ENCODE results near the gene TSKS. TPM values are rescaled to one million over a fixed set of nuclear protein-coding genes. Genes with fewer than 3 reads are reported as not detected.
"Not testable (repeated sequence)": the region's sequence is repeated elsewhere in the genome, so short reads cannot be mapped to it uniquely, and the experiment has no call there.

The TSKS gene
- total and polyA plus RNA-seq, 10 of the 15 experiments (the other 5 are each of a cell fraction or from before 2014, with no cell fraction given) = not detected

DNA sequence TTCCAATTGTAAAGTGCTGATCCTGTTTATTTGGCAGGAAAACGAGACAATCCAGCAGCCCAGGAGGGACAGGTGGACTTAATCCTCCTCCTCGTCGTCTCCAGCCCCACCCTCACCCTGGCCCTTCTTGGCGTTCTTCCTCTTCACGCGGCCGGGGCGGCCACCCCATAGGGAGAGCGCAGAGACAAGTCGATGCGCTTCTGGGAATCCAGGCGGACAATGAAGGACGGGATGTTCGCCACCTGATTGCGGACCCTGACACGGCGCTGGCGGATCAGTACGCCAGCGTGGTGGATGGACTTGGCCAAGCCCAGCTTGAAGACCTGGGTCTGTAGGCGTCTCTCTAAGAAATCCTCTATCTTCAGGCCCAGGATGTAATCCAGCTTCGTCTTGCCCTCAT, 43.7 kb downstream of the TSKS start:
- H3K4me2 ChIP-seq (ENCODE audit: control insufficient read depth, insufficient read depth); H2AFZ ChIP-seq (ENCODE audit: control insufficient read depth, low read depth, low read length); POLR2A ChIA-PET; in situ Hi-C loops (cut with MboI); H3K27ac ChIP-seq (ENCODE audit: control insufficient read depth, insufficient read depth); H3K79me2 ChIP-seq (ENCODE audit: control insufficient read depth, insufficient read depth, low read length); RAD21 ChIA-PET (ENCODE audit: unreplicated experiment); FAIRE-seq; H3K36me3 ChIP-seq (ENCODE audit: control insufficient read depth in 2 of 2, insufficient read depth in 2 of 2, low read length in 1 of 2); DNase-seq (ENCODE audit: low read depth, low spot score); H3K27me3 ChIP-seq (replicated peaks in 1 of 2; ENCODE audit: control insufficient read depth in 2 of 2, insufficient read depth in 2 of 2, low read length in 1 of 2); H3K9me3 ChIP-seq (replicated peaks; ENCODE audit: control insufficient read depth, insufficient read depth, low read length); CTCF ChIA-PET; H4K20me1 ChIP-seq (ENCODE audit: control insufficient read depth, insufficient read depth); H3K4me3 ChIP-seq; H3K4me1 ChIP-seq (ENCODE audit: control insufficient read depth, insufficient read depth, low read length); H3K9ac ChIP-seq (ENCODE audit: control insufficient read depth, insufficient read depth, low read length); BruUV-seq (replicated peaks); SMC1A ChIA-PET (ENCODE audit: uncharacterized antibody, unreplicated experiment); ATAC-seq; intact Hi-C loops (cut with micrococcal nuclease; ENCODE audit: unreplicated experiment): not testable (repeated sequence)
- WGBS (ENCODE audit: insufficient coverage, insufficient replicate concordance, low lambda C conversion rate, missing lambda C conversion rate) = 85% methylated on average over 22 of the region's 22 CpGs

DNA sequence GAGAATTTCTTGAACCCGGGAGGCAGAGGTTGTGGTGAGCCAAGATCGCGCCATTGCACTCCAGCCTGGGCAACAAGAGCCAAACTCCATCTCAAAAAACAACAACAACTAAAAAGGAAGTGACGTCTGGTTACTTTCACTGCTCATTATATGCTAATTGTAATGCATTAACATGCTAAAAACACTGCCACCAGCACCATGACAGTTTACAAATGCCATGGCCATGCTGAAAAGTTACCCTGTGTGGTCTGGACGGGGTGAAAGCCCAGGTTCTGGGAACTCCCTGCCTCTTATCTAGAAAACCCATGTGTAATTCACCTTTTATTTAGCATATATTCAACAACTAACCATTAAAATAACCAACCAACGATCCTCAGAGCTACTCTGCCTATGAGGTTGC, 44.1 kb downstream of the TSKS start:
- H3K36me3 ChIP-seq (ENCODE audit: control insufficient read depth in 2 of 2, insufficient read depth in 2 of 2, low read length in 1 of 2) = no peaks in the 10 kb centered on the region
- H3K4me3 ChIP-seq = no peak overlapping the region
- in situ Hi-C loops (cut with MboI) = no loop called here
- ChIA-PET RAD21 (ENCODE audit: unreplicated experiment) (no interaction called here), CTCF (no interaction called here), SMC1A (ENCODE audit: uncharacterized antibody, unreplicated experiment) (no interaction called here), POLR2A (interaction anchor here (1.1 kb wide), 1 partner anchor 40 kb away, joined by 3 read pairs; no protein-coding TSS in a partner anchor)
- no peak for FAIRE-seq
- DNase-seq (ENCODE audit: low read depth, low spot score) = no peak
- no peaks in the 10 kb centered on the region for H4K20me1 ChIP-seq (ENCODE audit: control insufficient read depth, insufficient read depth)
- no peaks in the 10 kb centered on the region for H3K79me2 ChIP-seq (ENCODE audit: control insufficient read depth, insufficient read depth, low read length)
- BruUV-seq (replicated peaks) = no TSS peak
- intact Hi-C loops (cut with micrococcal nuclease; ENCODE audit: unreplicated experiment) = no loop called here
- no peak overlapping the region for H3K9ac ChIP-seq (ENCODE audit: control insufficient read depth, insufficient read depth, low read length)
- no peak for ATAC-seq
- H3K9me3 ChIP-seq (replicated peaks; ENCODE audit: control insufficient read depth, insufficient read depth, low read length) = no peaks in the 10 kb centered on the region; the same call in 2 of the 3 replicates
- H2AFZ ChIP-seq (ENCODE audit: control insufficient read depth, low read depth, low read length) = no peak overlapping the region
- no peaks in the 10 kb centered on the region for H3K27me3 ChIP-seq (replicated peaks in 1 of 2; ENCODE audit: control insufficient read depth in 2 of 2, insufficient read depth in 2 of 2, low read length in 1 of 2)
- TF ChIP-seq YY1 (IDR thresholded peaks at IDR 0.05; ENCODE audit: low read depth, low read length) (no peak), CEBPB (IDR thresholded peaks at IDR 0.05; ENCODE audit: borderline replicate concordance in 1 of 2, low read depth in 2 of 2, low read length in 2 of 2) (no peak), SUPT20H (IDR thresholded peaks at IDR 0.05; ENCODE audit: borderline replicate concordance, control insufficient read depth, low read depth, low read length) (no peak), MEF2A (IDR thresholded peaks at IDR 0.05; ENCODE audit: insufficient read depth, low read depth, low read length) (no peak), RB1 (IDR thresholded peaks at IDR 0.05; ENCODE audit: borderline replicate concordance) (no peak), NFXL1 (IDR thresholded peaks at IDR 0.05; ENCODE audit: borderline replicate concordance) (no peak)
- TF ChIP-seq, protein P1, sequence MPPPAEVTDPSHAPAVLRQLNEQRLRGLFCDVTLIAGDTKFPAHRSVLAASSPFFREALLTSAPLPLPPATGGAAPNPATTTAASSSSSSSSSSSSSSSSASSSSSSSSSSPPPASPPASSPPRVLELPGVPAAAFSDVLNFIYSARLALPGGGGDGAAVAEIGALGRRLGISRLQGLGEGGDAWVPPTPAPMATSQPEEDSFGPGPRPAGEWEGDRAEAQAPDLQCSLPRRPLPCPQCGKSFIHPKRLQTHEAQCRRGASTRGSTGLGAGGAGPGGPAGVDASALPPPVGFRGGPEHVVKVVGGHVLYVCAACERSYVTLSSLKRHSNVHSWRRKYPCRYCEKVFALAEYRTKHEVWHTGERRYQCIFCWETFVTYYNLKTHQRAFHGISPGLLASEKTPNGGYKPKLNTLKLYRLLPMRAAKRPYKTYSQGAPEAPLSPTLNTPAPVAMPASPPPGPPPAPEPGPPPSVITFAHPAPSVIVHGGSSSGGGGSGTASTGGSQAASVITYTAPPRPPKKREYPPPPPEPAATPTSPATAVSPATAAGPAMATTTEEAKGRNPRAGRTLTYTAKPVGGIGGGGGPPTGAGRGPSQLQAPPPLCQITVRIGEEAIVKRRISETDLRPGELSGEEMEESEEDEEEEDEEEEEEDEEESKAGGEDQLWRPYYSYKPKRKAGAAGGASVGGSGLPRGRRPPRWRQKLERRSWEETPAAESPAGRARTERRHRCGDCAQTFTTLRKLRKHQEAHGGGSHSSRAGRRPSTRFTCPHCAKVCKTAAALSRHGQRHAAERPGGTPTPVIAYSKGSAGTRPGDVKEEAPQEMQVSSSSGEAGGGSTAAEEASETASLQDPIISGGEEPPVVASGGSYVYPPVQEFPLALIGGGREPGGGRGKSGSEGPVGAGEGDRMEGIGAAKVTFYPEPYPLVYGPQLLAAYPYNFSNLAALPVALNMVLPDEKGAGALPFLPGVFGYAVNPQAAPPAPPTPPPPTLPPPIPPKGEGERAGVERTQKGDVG (CRISPR knock-in tag; IDR thresholded peaks at IDR 0.05) = no peak
- WGBS (ENCODE audit: insufficient coverage, insufficient replicate concordance, low lambda C conversion rate, missing lambda C conversion rate) = 45% methylated on average over 6 of the region's 6 CpGs
- H3K4me1 ChIP-seq (ENCODE audit: control insufficient read depth, insufficient read depth, low read length) = no peaks in the 10 kb centered on the region
- H3K27ac ChIP-seq (ENCODE audit: control insufficient read depth, insufficient read depth) = no peak overlapping the region
- no peak overlapping the region for H3K4me2 ChIP-seq (ENCODE audit: control insufficient read depth, insufficient read depth)
